ENCODE results near the gene IFI27.

The IFI27 gene

DNA sequence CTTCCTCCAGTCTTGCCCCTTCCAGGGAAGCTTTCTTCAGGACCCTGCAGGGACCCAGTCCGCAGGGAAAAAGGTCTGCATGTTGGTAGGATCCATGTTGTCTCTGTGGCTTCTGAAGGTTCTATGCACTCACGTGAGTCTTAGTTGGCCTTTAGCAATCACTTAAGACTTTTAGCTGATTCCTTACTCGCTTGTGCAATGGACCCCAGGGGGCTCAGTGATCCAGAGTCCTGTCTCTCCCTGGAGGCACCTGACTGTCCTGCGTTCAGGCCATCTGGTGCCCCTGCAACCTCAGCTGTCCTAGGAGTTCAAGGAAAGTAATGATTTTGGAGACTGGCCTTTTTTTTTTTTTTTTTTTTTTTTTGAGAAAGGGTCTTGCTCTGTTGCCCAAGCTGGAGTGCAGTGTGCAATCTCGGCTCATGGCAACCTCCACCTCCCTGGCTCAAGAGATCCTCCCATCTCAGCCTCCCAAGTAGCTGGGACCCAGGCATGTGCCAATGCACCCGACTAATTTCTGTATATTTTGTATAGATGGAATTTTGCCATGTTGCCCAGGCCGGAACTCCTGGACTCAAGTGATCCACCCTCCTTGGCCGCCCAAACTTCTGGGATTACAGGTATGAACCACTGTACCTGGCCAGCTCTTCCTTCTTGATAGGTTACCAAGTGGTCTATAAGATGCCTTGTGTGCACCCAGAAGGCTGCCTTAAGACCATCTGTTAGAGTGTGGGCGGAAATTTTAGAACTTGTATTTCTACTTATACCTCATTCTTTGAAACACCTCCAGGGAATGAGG, 14.2 kb downstream of the IFI27 start:
- no peak overlapping the region for H3K4me3 ChIP-seq (ENCODE audit: low read depth, low read length)
- TF ChIP-seq, protein P1, sequence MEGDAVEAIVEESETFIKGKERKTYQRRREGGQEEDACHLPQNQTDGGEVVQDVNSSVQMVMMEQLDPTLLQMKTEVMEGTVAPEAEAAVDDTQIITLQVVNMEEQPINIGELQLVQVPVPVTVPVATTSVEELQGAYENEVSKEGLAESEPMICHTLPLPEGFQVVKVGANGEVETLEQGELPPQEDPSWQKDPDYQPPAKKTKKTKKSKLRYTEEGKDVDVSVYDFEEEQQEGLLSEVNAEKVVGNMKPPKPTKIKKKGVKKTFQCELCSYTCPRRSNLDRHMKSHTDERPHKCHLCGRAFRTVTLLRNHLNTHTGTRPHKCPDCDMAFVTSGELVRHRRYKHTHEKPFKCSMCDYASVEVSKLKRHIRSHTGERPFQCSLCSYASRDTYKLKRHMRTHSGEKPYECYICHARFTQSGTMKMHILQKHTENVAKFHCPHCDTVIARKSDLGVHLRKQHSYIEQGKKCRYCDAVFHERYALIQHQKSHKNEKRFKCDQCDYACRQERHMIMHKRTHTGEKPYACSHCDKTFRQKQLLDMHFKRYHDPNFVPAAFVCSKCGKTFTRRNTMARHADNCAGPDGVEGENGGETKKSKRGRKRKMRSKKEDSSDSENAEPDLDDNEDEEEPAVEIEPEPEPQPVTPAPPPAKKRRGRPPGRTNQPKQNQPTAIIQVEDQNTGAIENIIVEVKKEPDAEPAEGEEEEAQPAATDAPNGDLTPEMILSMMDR (conservative IDR thresholded peaks at IDR 0.05; ENCODE audit: low read depth, low read length): no peak
- no peak for DNase-seq (ENCODE audit: low read depth)

DNA sequence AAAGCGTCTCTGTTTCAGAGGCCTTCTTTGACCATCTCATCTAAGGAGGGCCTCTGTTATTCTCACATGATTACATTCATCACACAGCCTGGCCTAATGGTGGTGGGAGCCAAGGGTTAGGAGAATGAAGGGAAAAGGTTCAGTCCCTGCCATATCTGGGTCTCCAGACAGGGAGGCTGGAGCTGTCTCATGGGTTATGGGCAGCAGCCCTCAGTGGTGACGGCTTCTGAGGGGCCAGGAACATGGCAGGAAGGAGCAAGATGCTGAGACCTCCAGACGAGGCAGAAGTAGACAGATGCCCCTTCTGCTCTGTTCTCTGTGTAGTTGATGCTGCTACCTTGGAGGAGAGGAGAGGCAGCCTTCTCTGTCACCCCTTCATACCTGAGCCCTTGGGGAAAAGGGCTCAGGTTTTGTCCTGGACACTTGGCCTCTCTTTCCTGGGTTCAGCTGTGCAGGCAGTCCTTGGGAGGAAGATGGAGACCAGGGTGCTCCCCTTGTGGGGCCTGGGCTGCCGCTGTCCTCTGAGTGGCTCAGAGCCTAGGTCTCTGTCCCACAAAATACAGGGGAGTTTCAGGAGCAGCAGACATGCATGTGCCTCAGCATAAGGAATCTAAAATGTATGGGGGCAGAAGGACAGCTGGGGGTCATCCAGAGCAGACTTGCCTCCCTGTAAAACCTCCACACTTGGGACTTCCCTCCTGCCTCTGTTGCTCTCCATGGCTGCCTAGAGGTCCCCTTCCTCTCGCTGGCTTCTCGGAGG, 15.3 kb downstream of the IFI27 start:
- H3K4me3 ChIP-seq (ENCODE audit: low read depth, low read length): no peak overlapping the region
- TF ChIP-seq, protein P1 (conservative IDR thresholded peaks at IDR 0.05; ENCODE audit: low read depth, low read length): no peak
- DNase-seq (ENCODE audit: low read depth): no peak

DNA sequence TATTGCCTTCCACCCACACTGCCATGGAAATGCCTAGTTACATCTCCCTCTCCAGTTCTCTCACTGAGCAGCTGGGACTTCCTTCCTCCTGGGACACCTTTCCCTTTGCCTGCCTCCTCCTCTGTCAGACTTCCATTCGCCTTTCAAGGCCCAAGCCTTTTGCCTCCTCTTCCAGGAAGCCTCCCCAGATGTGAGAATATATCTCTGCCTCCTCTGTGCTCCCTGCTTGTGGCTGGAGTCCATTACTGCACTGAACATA, 15.8 kb downstream of the IFI27 start:
- no peak overlapping the region for H3K4me3 ChIP-seq (ENCODE audit: low read depth, low read length)
- DNase-seq (ENCODE audit: low read depth): no peak
- TF ChIP-seq, protein P1 (conservative IDR thresholded peaks at IDR 0.05; ENCODE audit: low read depth, low read length): no peak

DNA sequence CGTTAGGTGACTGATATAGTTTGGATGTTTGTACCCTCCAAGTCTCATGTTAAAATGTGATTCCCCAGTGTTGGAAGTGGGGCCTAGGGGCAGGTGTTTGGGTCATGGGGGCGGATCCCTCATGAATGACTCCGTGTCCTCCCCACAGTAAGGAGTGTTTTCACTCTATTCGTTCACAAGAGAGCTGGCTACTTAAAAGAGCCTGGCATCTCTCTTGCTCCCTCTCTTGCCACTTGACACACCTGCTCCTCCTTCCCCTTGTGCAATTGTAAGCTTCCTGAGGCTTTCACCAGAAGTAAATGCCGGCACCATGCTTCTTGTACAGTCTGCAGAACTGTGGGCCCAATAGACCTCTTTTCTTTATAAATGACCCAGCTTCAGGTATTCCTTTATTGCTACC, 16.3 kb downstream of the IFI27 start:
- no peak for DNase-seq (ENCODE audit: low read depth)
- no peak overlapping the region for H3K4me3 ChIP-seq (ENCODE audit: low read depth, low read length)
- TF ChIP-seq, protein P1 (conservative IDR thresholded peaks at IDR 0.05; ENCODE audit: low read depth, low read length): no peak

DNA sequence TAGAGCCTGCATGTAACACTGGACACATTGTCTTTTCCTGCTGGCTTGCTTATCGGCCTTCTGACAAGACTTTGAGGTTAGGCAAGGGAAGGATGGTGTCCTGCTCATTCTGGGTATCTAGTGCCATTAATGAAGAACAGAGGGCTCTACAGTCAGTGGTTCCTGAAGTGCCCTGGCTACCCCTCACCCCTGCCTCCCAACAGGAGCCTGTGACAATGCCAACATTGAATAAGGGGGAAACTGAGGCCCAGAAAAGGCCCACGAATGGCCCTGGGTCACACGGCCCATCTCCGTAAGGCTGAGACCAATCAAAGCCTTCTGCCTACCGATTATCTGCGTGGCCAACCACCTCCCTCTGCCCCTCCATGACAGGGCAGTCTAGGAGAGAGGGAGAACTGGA, 16.8 kb downstream of the IFI27 start:
- H3K4me3 ChIP-seq (ENCODE audit: low read depth, low read length): no peak overlapping the region
- no peak for DNase-seq (ENCODE audit: low read depth)
- TF ChIP-seq, protein P1 (conservative IDR thresholded peaks at IDR 0.05; ENCODE audit: low read depth, low read length): no peak

DNA sequence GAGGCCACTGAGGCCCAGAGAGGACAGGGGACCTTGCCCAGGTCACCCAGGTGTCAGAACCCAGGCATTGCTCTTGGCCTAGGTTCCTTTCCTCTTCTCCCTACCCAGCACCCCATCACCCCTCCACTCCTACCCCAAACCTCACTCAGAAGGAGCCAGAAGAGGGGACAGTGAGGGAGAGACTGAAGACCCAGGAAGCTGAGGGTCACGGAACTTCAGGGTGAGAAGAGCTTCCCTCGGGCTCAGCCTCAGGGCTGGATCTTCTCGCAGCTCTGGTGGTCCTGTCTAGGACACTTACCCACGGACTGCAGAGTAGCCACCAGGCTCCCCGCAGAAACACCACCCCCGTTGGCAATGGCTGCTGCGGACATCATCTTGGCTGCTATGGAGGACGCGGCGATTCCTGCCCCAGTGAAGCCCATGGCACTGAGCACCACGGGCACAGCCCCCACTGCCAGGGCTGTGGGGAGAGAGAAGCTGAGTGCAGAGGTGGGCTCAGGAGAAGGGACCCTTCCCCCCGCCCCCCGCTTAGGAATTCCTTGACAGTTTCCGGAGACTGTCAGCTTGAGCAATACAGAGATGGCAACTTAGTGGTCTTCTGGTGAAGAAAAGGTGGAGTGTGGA, 17.8 kb downstream of the IFI27 start:
- H3K4me3 ChIP-seq (ENCODE audit: low read depth, low read length): no peak overlapping the region
- no peak for DNase-seq (ENCODE audit: low read depth)
- TF ChIP-seq, protein P1 (conservative IDR thresholded peaks at IDR 0.05; ENCODE audit: low read depth, low read length): no peak
